ENCODE data around the gene ADAMTS17. TPM values are rescaled to one million over a fixed set of nuclear protein-coding genes. Genes with fewer than 3 reads are reported as not detected.

Gene ADAMTS17
- total RNA-seq, 1 donor from 2014 or later: 1.5 TPM

- no peak overlapping the region for H3K4me3 Mint-ChIP-seq (ENCODE audit: unreplicated experiment)
- H3K9me3 Mint-ChIP-seq (ENCODE audit: unreplicated experiment): peaks cover 11% of the 10 kb centered on the region
- DNase-seq (ENCODE audit: extremely low spot score, unreplicated experiment): no peak
- H3K27ac Mint-ChIP-seq (ENCODE audit: unreplicated experiment): no peak overlapping the region
- H3K27me3 Mint-ChIP-seq (ENCODE audit: unreplicated experiment): no peaks in the 10 kb centered on the region
- no peaks in the 10 kb centered on the region for H3K36me3 Mint-ChIP-seq (ENCODE audit: unreplicated experiment)
- no peak for TF ChIP-seq CTCF (IDR thresholded peaks at IDR 0.05)
- H3K4me1 Mint-ChIP-seq (ENCODE audit: unreplicated experiment): no peaks in the 10 kb centered on the region
Measured at GRCh38 chr15:100230784-100231183, 111.0 kb downstream of the ADAMTS17 start.

- H3K4me1 Mint-ChIP-seq (ENCODE audit: unreplicated experiment): no peaks in the 10 kb centered on the region
- TF ChIP-seq CTCF (IDR thresholded peaks at IDR 0.05): no peak
- no peak overlapping the region for H3K4me3 Mint-ChIP-seq (ENCODE audit: unreplicated experiment)
- no peaks in the 10 kb centered on the region for H3K27me3 Mint-ChIP-seq (ENCODE audit: unreplicated experiment)
- peaks cover 11% of the 10 kb centered on the region for H3K9me3 Mint-ChIP-seq (ENCODE audit: unreplicated experiment)
- no peak overlapping the region for H3K27ac Mint-ChIP-seq (ENCODE audit: unreplicated experiment)
- no peak for DNase-seq (ENCODE audit: extremely low spot score, unreplicated experiment)
- no peaks in the 10 kb centered on the region for H3K36me3 Mint-ChIP-seq (ENCODE audit: unreplicated experiment)
Measured at GRCh38 chr15:100229181-100230163, 112.3 kb downstream of the ADAMTS17 start.

GRCh38 chr15:100227781-100228180, 114.0 kb downstream of the ADAMTS17 start:
- Mint-ChIP-seq H3K4me3 (ENCODE audit: unreplicated experiment) (no peak overlapping the region), H3K4me1 (ENCODE audit: unreplicated experiment) (no peaks in the 10 kb centered on the region), H3K36me3 (ENCODE audit: unreplicated experiment) (no peaks in the 10 kb centered on the region), H3K9me3 (ENCODE audit: unreplicated experiment) (peaks cover 11% of the 10 kb centered on the region), H3K27ac (ENCODE audit: unreplicated experiment) (no peak overlapping the region), H3K27me3 (ENCODE audit: unreplicated experiment) (no peaks in the 10 kb centered on the region)
- no peak for DNase-seq (ENCODE audit: extremely low spot score, unreplicated experiment)
- TF ChIP-seq CTCF (IDR thresholded peaks at IDR 0.05): no peak

GRCh38 chr15:100226107-100226506, 115.7 kb downstream of the ADAMTS17 start:
- DNase-seq (ENCODE audit: extremely low spot score, unreplicated experiment): no peak
- Mint-ChIP-seq H3K4me3 (ENCODE audit: unreplicated experiment) (no peak overlapping the region), H3K27ac (ENCODE audit: unreplicated experiment) (no peak overlapping the region), H3K27me3 (ENCODE audit: unreplicated experiment) (no peaks in the 10 kb centered on the region), H3K9me3 (ENCODE audit: unreplicated experiment) (peaks cover 5% of the 10 kb centered on the region), H3K36me3 (ENCODE audit: unreplicated experiment) (no peaks in the 10 kb centered on the region), H3K4me1 (ENCODE audit: unreplicated experiment) (no peaks in the 10 kb centered on the region)
- TF ChIP-seq CTCF (IDR thresholded peaks at IDR 0.05): no peak

All from osteocyte (in vitro differentiated cells).